ENCODE measurements around the gene PTPRA. TPM values are rescaled to one million over a fixed set of nuclear protein-coding genes. Genes with fewer than 3 reads are reported as not detected.

Gene PTPRA
- total RNA-seq, 1 donor from 2014 or later = 23.5 TPM

DNA sequence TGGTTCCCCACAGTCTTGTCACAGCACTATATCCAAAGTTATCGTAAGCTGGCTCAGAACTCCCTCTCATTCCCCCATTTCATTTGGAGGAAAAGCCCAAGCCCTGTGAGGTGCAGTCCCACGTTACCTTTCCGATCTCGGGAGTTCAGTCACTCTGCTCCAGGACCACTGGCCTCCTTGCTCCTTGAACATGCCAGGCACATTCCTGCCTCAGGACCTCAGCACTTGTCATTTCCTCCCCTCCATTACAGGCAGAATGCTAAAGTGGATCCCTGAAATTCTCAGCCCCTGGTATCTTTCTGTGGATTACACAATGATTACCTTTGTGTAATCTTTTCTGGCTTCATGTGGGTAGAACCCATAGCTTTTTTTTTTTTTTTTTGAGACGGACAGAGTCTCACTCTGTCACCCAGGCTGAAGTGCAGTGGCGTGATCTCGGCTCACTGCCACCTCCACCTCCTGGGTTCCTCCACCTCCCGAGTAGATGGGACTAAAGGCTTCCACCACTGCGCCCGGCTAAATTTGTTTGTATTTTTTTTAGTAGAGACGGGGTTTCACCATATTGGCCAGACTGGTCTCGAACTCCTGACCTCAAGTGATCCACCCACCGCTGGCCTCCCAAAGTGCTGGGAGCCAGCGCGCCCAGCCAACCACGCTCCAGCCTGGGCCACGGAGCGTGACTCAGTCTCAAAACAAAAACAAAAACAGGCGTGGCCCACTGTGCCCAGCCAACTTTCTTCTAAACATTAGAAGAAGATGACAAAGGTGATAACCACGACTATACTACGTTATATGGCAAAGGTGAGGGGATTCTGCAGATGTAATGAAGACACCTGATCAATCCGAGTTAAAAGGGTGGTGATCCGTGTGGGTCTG lies 194.1 kb downstream of the PTPRA start:
- TF ChIP-seq, protein P1, sequence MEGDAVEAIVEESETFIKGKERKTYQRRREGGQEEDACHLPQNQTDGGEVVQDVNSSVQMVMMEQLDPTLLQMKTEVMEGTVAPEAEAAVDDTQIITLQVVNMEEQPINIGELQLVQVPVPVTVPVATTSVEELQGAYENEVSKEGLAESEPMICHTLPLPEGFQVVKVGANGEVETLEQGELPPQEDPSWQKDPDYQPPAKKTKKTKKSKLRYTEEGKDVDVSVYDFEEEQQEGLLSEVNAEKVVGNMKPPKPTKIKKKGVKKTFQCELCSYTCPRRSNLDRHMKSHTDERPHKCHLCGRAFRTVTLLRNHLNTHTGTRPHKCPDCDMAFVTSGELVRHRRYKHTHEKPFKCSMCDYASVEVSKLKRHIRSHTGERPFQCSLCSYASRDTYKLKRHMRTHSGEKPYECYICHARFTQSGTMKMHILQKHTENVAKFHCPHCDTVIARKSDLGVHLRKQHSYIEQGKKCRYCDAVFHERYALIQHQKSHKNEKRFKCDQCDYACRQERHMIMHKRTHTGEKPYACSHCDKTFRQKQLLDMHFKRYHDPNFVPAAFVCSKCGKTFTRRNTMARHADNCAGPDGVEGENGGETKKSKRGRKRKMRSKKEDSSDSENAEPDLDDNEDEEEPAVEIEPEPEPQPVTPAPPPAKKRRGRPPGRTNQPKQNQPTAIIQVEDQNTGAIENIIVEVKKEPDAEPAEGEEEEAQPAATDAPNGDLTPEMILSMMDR (IDR thresholded peaks at IDR 0.05; ENCODE audit: borderline replicate concordance) = no peak
- H3K4me1 ChIP-seq = peaks cover 13% of the 10 kb centered on the region
- no peak overlapping the region for H3K4me3 ChIP-seq
- H3K9me3 ChIP-seq (replicated peaks) = no peaks in the 10 kb centered on the region
- DNase-seq = no peak
- H3K36me3 ChIP-seq = no peaks in the 10 kb centered on the region
- H3K27me3 ChIP-seq (ENCODE audit: low read depth) = peaks cover 23% of the 10 kb centered on the region
- no peak overlapping the region for H3K27ac ChIP-seq (replicated peaks)
- intact Hi-C loops (cut with micrococcal nuclease) = no loop called here

DNA sequence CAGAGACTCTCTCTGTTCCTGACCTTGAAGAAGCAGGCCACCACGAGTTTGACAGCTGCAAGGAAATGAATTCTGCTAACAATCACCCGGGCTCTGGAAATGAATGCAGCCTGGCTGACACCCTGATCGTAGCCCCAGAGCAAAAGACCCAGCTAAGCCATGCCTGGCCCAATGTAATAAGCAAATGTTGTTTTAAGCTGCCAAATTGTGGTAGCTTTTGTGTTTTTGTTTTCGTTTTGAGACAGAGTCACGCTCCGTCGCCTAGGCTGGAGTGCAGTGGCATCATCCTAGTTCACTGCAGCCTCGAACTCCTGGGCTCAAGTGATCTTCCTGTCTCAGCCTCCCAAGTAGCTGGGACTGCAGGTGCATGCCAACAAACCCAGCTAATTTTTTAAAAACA lies 194.8 kb downstream of the PTPRA start:
- no peak overlapping the region for H3K4me3 ChIP-seq
- intact Hi-C loops (cut with micrococcal nuclease) = no loop called here
- peaks cover 30% of the 10 kb centered on the region for H3K27me3 ChIP-seq (ENCODE audit: low read depth)
- no peak for DNase-seq
- peaks cover 17% of the 10 kb centered on the region for H3K4me1 ChIP-seq
- H3K27ac ChIP-seq (replicated peaks) = no peak overlapping the region
- no peaks in the 10 kb centered on the region for H3K36me3 ChIP-seq
- H3K9me3 ChIP-seq (replicated peaks) = no peaks in the 10 kb centered on the region
- TF ChIP-seq, protein P1 (IDR thresholded peaks at IDR 0.05; ENCODE audit: borderline replicate concordance) = no peak

DNA sequence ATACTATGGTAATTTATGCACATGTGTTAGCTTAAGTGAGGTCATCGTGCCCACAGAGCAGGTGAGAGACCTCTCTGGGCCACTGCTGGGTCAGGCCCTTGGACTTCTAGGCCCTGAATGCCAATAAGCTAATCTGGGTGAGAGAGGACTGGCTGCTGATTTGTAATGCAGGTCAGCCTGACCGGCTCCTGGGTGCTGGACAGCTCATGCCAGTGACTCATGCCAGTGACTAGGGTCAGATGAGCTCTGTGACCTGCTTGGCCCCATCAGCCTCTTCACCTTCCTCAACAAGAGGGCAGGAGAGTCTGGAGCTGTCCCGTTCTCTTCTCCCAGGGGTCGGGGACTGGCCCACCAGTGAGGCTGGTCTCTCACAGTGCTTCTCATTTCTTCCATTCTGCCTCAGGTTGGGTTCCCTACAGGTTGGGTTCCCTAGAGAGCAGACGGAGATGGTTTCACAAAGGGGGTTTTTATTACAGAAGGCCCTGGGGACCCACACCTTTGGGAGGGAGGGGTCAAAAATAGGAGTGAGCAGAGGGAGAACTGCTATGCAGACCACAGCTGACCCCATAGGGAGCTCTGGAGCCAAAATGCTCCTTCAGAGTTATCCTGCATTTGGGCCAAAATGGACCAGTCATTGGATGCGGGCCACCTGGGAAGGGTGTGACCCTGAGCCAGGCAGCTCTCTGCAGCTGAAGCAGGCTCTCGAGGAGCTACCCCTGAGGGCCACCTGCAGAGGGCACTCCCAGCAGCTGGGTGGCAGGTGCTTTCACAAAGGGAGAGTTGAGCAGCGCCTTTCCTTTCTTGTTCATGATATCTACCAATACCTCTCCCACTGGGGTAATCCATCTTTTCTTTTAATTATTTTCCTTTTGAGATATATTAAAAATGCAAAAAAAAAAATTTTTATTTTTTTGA lies 196.0 kb downstream of the PTPRA start:
- Histone ChIP-seq H3K36me3 (no peaks in the 10 kb centered on the region), H3K27ac (replicated peaks) (no peak overlapping the region), H3K27me3 (ENCODE audit: low read depth) (peaks cover 38% of the 10 kb centered on the region), H3K4me1 (peaks cover 17% of the 10 kb centered on the region), H3K9me3 (replicated peaks) (no peaks in the 10 kb centered on the region), H3K4me3 (no peak overlapping the region)
- DNase-seq = no peak
- intact Hi-C loops (cut with micrococcal nuclease) = no loop called here
- TF ChIP-seq, protein P1 (IDR thresholded peaks at IDR 0.05; ENCODE audit: borderline replicate concordance) = peak; percentile 42

DNA sequence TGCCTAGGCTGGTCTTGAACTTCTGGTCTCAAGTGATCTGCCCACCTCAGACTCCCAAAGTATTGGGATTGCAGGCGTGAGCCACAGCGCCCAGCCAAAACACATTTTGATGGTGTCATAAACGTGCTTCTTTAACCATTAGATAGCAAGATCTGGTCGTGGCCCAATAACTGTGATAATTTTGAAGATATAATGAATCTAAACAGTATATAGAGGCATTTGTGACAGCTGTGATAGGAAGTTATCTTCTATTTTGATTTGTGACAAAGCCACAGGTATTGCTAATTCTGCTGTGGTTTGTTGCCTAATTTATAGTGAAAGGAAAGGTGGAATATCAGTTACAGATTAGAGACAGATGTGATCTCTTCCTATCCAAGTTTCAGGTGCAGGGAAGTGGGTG lies 197.4 kb downstream of the PTPRA start:
- Histone ChIP-seq H3K4me1 (peaks cover 17% of the 10 kb centered on the region), H3K36me3 (no peaks in the 10 kb centered on the region), H3K27me3 (ENCODE audit: low read depth) (peaks cover 40% of the 10 kb centered on the region), H3K9me3 (replicated peaks) (no peaks in the 10 kb centered on the region), H3K27ac (replicated peaks) (no peak overlapping the region), H3K4me3 (no peak overlapping the region)
- intact Hi-C loops (cut with micrococcal nuclease) = no loop called here
- TF ChIP-seq, protein P1 (IDR thresholded peaks at IDR 0.05; ENCODE audit: borderline replicate concordance) = no peak
- no peak for DNase-seq

DNA sequence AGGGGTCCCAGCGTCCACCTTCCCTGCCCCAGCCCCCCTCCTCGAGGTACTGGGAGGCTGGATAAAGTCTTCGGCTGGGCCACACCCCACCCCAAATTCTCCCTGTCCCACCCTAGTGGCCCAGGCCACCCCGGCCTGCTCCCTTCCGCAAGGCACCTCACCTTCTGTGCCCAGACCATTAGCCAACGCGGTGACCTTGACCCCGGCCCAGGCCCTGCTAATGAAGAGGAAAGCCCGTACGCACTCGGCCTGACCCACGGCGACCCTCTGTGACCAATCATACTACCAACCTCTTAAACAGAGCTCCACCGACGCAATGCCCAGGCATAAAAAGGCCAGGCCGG lies 198.0 kb downstream of the PTPRA start:
- H3K27ac ChIP-seq (replicated peaks) = no peak overlapping the region
- no peak for DNase-seq
- H3K9me3 ChIP-seq (replicated peaks) = no peaks in the 10 kb centered on the region
- H3K27me3 ChIP-seq (ENCODE audit: low read depth) = peaks cover 45% of the 10 kb centered on the region
- peak overlapping the region; percentile 72 for H3K4me3 ChIP-seq
- TF ChIP-seq, protein P1 (IDR thresholded peaks at IDR 0.05; ENCODE audit: borderline replicate concordance) = no peak
- intact Hi-C loops (cut with micrococcal nuclease) = no loop called here
- no peaks in the 10 kb centered on the region for H3K36me3 ChIP-seq
- H3K4me1 ChIP-seq = peaks cover 17% of the 10 kb centered on the region
